ENCODE measurements around the gene ENGASE.

GRCh38 chr17:79091226-79091670 is 16.6 kb downstream of the ENGASE start:
- no peak for TF ChIP-seq CTCF (IDR thresholded peaks at IDR 0.05)
- TF ChIP-seq POLR2AphosphoS5 (IDR thresholded peaks at IDR 0.05), result no peak
- TF ChIP-seq POLR2A (IDR thresholded peaks at IDR 0.05), result no peak
